ENCODE results near the gene FBXO11.

FBXO11 gene

GRCh38 chr2:47849368-47849767 is 56.9 kb downstream of the FBXO11 start:
- no peak for DNase-seq (ENCODE audit: low read depth)

GRCh38 chr2:47844162-47844561 is 62.1 kb downstream of the FBXO11 start:
- DNase-seq (ENCODE audit: low read depth): no peak

- DNase-seq (ENCODE audit: low read depth): no peak
These were observed 62.9 kb downstream of the FBXO11 start for GRCh38 chr2:47843407-47843806.

GRCh38 chr2:47842846-47843245 is 63.5 kb downstream of the FBXO11 start:
- DNase-seq (ENCODE audit: low read depth): no peak

GRCh38 chr2:47838686-47839085 is 67.6 kb downstream of the FBXO11 start:
- no peak for DNase-seq (ENCODE audit: low read depth)

GRCh38 chr2:47838249-47838648 is 68.0 kb downstream of the FBXO11 start:
- DNase-seq (ENCODE audit: low read depth): no peak

GRCh38 chr2:47833516-47833968 is 72.8 kb downstream of the FBXO11 start:
- no peak for DNase-seq (ENCODE audit: low read depth)

- no peak for DNase-seq (ENCODE audit: low read depth)
These were observed 83.8 kb downstream of the FBXO11 start for GRCh38 chr2:47822518-47822917.

- no peak for DNase-seq (ENCODE audit: low read depth)
These were observed 86.5 kb downstream of the FBXO11 start for GRCh38 chr2:47819834-47820233.

- no peak for DNase-seq (ENCODE audit: low read depth)
These were observed 87.5 kb downstream of the FBXO11 start for GRCh38 chr2:47818777-47819176.

- DNase-seq (ENCODE audit: low read depth): no peak
These were observed 90.5 kb downstream of the FBXO11 start for GRCh38 chr2:47815764-47816163.

- DNase-seq (ENCODE audit: low read depth): no peak
These were observed 94.6 kb downstream of the FBXO11 start for GRCh38 chr2:47811668-47812067.

GRCh38 chr2:47810850-47811249 is 95.4 kb downstream of the FBXO11 start:
- no peak for DNase-seq (ENCODE audit: low read depth)

- no peak for DNase-seq (ENCODE audit: low read depth)
These were observed 96.4 kb downstream of the FBXO11 start for GRCh38 chr2:47809903-47810302.

GRCh38 chr2:47808614-47809013 is 97.7 kb downstream of the FBXO11 start:
- DNase-seq (ENCODE audit: low read depth): no peak

- DNase-seq (ENCODE audit: low read depth): no peak
These were observed 100.4 kb downstream of the FBXO11 start for GRCh38 chr2:47805850-47806249.

GRCh38 chr2:47803770-47804169 is 102.5 kb downstream of the FBXO11 start:
- DNase-seq (ENCODE audit: low read depth): no peak

- no peak for DNase-seq (ENCODE audit: low read depth)
These were observed 102.9 kb downstream of the FBXO11 start for GRCh38 chr2:47803363-47803762.

GRCh38 chr2:47801118-47801517 is 105.2 kb downstream of the FBXO11 start:
- DNase-seq (ENCODE audit: low read depth): no peak

- DNase-seq (ENCODE audit: low read depth): no peak
These were observed 107.2 kb downstream of the FBXO11 start for GRCh38 chr2:47799031-47799609.

- no peak for DNase-seq (ENCODE audit: low read depth)
These were observed 107.7 kb downstream of the FBXO11 start for GRCh38 chr2:47798631-47799030.

GRCh38 chr2:47796090-47796697 is 110.1 kb downstream of the FBXO11 start:
- DNase-seq (ENCODE audit: low read depth): no peak

- no peak for DNase-seq (ENCODE audit: low read depth)
These were observed 120.3 kb downstream of the FBXO11 start for GRCh38 chr2:47785986-47786385.

- DNase-seq (ENCODE audit: low read depth): no peak
These were observed 121.9 kb downstream of the FBXO11 start for GRCh38 chr2:47784352-47784851.

Measured in stimulated activated CD8-positive, alpha-beta memory T cell treated with anti-CD3 and anti-CD28 coated beads, Interleukin-15, amount 100 ng/mL, for 1 hour (primary cell).